NCI-H187 (cell line): ENCODE measurements around the gene CDC37.

Experiments
- DNase-seq, 2 experiments: peaks; one replicate each; lab custom pipeline; 2025; lab: John Stamatoyannopoulos, UW

The CDC37 gene

DNA sequence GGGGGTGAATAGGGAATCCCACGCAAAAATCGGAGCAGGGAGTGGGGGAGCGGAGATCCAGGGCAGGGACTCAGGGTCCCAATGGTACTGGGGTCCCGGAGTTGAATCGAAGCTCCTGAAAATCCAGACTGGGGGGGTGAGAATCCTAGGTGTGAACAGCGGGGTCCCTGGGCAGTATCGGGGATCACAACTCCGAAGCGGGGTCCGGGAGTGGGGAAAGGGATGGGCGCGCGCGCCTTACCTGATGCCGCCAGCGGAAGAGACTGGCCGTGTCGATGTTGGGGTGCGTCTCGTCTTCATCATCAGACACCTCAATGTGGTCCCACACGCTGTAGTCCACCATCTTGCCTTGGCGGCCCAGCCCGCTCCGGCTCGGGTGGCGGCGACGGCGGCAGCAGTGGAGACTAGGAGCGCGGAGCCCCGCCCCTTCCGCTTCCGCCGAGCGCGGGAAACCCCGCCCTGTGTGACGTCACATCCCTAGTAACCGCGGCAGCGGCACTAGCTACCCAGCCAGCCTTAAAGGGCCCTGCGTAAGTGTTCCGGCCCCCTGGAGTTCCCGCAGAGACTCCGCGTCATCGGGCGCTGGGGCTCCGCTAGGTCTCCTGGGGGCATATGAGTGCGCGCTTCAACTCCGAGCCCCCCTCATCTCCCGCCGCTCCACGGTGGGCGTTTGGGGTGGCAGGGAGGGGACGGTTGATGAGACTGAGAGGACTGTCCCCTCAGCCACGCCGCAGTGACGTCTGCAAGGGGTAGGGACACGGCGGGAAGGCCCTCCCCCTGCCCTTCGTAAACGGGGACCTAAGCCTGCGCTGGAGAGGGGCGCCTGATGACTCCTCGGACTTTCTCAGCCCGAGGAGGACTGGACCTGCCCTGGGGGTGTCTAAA is at the start of gene CDC37:
Gene CDC37, minus strand, starts transcription at position 406 of the 885 bp plus-strand sequence. Its CDS starts 63 bp downstream, at position 343.
- DNase-seq: peak; percentile 79 to 85

DNA sequence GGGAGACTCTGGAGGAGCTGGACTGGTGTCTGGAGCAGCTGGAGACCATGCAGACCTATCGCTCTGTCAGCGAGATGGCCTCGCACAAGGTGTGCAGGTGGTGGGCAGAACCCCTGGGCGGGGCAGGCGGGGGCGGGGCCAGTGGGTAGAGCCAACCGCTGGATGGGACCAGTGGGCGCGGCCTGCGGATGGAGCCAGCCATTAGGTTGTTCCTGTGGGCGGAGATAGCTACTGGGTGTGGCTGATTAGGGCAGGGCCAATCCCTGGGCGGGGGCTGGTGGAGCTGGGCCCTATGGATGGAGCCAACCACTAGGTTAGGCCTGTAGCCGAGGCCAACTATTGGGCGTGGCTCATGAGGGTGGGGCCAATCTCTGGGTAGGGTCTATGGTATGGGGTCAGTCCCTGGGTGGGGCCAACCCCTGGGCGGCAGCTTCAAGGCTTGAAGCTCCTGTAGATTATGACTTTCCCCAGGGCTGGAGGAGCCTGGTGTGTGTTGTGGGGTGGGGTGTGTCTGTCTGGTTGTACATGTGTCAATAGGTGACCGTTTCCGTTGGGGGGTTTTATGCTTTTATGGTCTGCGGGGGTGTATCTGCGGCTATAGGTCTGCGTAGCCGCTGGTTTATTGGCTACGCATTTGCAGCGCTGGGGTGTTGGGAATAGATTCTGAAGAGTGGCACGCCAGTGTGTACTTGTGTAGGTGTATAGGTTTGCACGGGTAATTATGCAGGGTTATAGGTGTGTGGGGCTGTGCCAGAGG is 47.7 kb upstream of the CDC37 start:
- DNase-seq: no peak

DNA sequence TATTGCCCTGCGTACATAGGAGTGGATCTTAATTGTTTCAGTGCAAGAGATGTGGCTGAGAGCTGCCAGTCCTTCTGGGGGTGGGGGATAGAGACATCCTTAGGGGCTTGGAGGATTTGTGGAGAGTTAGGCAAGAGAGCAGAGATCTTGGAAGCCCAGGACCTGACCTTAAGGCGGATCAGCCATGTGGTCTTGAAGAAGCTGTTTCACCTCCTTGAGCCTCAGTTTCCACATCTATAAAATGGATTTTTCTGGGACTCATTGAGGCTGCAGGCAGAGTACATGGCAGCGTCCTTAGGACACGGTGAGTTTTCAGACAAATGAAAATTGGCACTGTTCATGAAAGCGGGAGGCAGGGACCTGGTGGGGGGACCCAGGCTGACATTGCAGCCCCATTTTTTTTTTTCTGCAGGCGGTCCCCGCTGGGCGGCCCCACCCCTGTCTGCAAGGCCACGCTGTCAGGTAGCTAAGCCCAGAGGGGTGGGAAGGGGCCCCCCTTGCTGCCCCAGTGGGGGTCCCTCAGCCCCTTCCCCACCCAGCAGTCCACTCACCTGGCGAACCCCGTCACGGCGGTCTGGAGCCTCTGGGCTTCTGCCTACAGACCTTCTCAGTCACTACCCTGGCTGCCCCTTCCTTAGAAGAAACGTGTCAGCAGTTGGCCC is 47.0 kb upstream of the CDC37 start:
- DNase-seq: no peak

DNA sequence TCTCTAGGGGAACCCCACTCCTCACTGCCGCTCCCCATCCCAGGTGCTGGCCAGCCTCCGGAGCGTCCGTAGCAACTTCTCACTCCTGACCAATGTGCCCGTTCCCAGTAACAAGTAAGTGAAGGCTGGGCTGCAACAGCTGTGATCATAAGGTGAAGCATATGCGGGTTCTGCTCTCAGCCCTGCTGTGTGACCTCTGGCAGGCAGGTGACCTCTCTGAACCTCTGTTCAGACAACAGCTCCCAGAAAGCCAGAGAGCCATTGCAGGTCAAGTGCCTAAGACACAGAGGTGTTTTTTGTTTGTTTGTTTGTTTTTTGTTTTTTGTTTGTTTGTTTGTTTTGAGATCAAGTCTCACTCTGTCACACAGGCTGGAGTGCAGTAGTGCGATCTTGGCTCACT is 45.7 kb upstream of the CDC37 start:
- no peak for DNase-seq

DNA sequence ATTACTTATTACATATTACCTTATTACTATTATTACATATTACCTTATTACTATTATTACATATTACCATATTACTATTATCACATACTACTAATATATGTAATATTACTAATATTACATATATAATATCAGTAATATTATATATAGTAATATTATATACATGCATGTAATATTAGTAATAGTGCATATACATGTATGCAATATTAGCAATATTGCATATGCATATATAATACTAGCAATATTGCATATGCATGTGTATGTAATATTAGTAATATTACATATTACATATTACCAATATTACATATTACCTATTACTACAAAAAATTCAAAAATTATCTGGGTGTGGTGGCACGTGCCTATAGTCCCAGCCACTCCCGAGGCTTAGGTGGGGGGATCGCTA is 39.4 kb upstream of the CDC37 start:
- DNase-seq: no peak

DNA sequence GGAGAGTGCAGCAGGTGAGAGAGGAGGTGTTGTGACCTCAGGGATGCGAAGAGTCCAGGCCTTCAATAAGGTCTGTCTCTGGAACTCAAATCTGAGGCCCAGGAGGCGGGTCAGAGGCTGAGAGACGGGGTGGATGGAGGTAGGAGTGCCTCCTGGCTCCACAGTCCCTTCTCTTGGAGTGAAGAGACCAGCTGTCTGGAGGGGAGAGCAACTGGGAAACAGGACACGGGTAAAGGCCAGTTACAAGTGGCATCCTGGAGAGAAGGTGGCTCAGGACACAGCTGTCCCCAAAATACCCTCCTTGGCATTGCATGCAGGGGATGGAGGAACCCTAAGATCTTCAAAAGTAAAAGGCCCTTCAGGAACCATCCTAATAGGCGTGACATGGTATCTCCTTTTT is 36.2 kb upstream of the CDC37 start:
- no peak for DNase-seq

DNA sequence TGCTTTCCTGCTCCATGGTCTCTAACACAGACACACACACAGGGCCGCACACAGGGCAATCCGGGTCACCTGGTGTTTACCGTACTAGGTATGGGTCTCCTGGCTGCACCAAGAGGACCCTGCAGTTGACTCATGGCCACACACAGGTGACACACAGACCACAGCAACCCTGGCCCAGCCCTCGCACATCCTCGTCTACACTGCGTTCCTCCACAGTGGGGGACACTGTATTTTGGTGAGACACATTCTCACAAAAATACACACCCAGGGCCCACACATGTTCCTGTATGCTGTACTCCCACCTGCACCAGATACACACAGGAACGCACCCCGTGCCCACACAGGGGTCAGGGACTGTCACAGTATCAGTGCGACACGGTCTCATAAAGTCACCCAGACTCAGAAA is 29.8 kb upstream of the CDC37 start:
- no peak for DNase-seq

- no peak for DNase-seq
Observed at GRCh38 chr19:10432736-10433130, 29.4 kb upstream of the CDC37 start.

DNA sequence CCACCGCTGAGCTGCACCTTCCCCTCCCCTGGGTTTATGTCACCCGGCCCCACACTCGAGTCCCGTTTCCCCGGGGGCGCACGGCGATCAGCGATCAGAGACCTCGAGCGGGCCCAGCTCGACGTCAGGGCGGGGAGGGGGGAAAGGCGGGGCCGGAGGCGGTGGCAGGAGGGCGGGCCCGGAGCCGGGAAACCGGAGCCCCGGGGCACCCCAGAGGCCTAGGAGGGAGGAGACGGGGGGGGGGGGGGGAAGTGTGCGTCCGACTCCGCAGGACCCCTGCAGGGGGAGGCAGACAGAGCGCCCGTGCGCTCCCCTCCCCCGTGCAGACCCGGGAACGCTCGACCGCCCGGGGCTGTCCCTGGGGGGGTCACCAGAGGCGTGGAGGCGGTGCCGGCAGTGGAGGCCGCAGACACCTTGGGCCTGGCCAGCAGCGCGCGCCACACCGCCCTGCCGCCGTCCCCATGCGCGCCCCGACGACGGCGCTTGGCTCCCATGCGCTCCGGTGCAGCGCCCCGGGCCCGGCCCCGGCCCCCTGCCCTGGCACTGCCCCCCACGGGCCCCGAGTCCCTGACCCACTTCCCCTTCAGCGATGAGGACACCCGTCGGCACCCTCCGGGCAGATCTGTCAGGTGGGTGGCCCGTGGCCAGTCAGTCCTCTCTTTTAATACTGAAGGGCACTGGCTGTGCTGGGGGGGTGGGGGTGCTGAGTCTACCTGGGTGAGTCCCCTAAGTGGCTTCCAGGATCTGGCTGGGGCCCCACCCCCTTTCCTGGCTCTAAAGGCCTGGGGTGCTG is 28.8 kb upstream of the CDC37 start:
- no peak for DNase-seq

GRCh38 chr19:10431254-10431942 is 28.1 kb upstream of the CDC37 start:
- no peak for DNase-seq

DNA sequence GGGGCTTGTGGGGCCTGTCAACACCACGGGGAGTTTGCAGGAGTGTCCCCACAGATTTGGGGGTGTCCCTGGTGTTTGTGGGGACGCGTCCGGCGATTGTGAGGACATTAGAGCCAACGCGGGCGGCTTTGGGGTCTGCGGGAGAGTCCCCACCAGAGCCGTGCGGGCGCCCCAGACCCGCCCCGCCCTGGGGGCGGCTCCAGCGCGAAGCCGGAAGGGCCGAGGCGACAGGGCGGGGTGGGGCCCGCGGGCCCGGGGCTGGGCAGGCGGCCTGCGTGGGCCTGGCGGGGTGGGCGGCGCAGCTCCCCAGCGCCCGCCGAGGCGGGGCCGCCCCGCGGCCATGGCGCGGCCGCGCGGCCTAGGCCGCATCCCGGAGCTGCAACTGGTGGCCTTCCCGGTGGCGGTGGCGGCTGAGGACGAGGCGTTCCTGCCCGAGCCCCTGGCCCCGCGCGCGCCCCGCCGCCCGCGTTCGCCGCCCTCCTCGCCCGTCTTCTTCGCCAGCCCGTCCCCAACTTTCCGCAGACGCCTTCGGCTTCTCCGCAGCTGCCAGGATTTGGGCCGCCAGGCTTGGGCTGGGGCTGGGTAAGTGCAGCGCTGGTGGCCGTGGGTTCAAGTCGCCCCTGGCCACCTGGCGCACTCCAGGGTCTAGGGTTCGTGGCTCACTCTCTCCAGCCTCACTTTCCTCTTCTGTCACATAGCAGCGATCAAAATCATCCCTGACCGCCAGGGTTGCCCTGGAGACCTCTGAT is 27.3 kb upstream of the CDC37 start:
- DNase-seq: no peak

- DNase-seq: no peak
Observed at GRCh38 chr19:10428996-10429381, 25.6 kb upstream of the CDC37 start.

DNA sequence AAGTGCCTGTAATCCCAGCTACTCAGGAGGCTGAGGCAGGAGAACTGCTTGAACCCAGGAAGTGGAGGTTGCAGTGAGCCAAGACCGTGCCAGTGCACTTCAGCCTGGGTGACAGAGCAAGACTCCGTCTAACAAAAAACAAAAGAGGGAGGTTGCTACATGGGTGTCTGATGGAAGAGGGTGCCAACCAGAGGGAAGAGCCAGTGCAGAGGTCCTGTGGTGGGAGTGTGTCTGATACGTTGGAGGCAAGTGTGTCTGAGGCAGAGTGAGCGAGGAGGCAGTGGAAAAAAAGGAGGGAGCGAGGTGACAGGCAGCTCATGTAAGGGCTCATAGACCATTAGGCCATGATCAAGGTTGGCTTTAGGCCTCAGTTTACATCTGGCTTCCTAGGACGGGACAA is 23.8 kb upstream of the CDC37 start:
- no peak for DNase-seq

GRCh38 chr19:10424011-10424637 is 20.8 kb upstream of the CDC37 start:
- DNase-seq: peak in 1 of 2 experiments; percentile 8

DNA sequence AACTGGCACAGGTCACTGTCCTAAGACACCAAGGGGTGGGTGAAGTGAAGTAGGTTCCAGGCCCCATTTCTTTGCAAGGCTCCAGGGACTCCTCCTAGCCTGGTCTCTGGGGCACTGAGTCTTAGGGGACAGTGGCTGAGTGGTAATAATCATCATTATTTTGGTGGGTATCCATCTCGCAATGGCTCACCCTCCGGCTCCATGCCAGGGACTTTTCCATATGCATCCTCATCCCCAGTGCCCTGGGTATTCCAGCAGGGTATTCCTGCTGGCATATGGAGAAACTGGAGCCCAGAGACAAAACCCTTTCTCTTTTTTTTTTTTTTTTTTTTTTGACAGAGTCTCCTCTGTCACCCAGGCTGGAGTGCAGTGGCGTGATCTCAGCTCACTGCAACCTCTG is 19.5 kb upstream of the CDC37 start:
- no peak for DNase-seq

DNA sequence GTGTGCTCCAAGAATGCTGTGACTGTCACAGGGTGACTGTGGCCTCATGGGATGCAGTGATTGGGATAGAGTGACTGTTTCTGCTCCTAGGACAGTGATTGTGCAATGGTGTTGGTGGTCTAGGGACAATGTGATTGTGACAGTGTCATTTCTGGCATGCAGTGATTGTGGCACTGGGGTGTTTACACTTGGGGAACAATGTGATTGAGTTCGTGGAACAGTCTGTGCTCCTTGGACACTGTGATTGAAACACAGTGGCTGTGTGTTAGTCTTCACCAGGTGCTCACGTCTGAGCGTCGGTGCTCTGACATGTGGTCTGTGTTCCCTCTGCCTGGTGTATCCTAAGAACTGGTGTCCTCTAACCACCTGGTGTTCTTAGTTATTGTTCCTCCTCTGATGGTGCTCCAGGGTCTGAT is 18.7 kb upstream of the CDC37 start:
- DNase-seq: no peak

DNA sequence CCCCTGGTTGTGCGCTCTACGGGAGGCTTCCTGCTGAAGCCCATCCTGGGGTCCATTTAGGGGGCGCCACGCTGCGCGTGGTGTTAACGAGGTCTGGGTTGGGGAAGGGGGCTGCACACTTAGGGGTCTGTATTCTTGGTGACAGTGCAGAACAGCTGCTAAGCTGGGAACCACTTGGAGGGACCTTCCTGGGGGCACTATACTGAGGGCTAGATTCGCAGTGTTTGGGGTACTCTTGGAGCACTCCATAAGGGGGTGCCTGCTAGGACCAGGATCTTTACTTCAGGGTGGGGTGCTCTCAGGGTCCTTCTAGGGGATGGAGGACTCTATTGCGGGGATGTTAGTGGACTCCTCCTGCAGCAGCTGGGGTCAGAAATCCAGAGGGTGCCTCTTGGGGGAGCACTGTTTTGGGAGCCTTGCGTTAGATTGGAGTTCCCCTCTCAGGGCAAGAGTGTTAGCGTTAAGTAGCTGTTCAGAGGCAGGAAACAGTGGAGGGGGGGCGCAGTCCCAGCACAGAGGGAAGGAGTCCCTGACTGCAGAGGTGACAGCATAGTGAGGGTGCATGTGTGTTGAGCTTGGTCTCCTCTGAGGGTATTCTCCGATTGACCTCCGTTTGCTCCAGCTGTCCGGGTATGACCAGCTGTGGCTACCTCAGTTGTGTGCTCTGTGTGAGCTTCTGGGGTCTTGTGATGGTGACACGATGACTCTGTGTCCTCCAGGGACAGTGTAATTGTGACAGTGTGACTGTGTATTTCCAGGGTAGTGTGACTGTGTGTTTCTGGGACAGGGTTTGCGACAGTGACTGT is 18.1 kb upstream of the CDC37 start:
- no peak for DNase-seq

DNA sequence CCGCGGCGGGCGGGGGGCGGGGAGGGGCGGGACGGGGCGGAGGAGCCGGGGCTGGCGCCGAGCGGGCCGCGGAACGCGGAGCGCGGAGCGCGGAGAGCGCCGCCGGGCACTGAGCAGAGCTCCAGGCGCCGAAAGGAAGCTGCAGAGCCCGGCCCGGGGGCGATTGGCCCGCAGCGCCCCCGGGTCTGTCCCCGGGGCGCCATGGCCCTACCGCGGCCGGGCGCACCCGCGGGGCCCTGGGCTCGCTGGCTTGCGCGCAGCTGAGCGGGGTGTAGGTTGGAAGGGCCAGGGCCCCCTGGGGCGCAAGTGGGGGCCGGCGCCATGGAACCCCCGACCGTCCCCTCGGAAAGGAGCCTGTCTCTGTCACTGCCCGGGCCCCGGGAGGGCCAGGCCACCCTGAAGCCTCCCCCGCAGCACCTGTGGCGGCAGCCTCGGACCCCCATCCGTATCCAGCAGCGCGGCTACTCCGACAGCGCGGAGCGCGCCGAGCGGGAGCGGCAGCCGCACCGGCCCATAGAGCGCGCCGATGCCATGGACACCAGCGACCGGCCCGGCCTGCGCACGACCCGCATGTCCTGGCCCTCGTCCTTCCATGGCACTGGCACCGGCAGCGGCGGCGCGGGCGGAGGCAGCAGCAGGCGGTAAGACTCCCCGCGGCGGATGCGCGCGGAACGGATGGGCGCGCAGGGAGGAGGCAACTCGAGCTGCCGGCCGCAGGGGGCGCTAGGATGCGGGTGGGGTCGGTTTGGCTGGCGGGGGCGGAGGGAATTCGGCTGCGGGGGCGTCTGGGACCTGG is 17.3 kb upstream of the CDC37 start, which contains the start of gene PDE4A:
Gene PDE4A, plus strand, starts transcription at position 95 of the 796 bp plus-strand sequence. Its CDS starts 227 bp downstream, at position 322.
- DNase-seq: no peak
